ENCODE results near the gene B3GAT3.

GRCh38 chr11:62647609-62648005 lies 25.8 kb upstream of the B3GAT3 start:
- TF ChIP-seq SUZ12 (IDR thresholded peaks at IDR 0.05; ENCODE audit: low read length) (no peak), EZH2 (IDR thresholded peaks at IDR 0.05; ENCODE audit: low read depth, low read length, severe bottlenecking) (no peak), POLR2A (IDR thresholded peaks at IDR 0.05; ENCODE audit: control extremely low read depth in 1 of 2, low read depth in 2 of 2, low read length in 2 of 2) (no peak), YY1 (IDR thresholded peaks at IDR 0.05; ENCODE audit: low read depth, low read length) (no peak)
- TF ChIP-seq, protein P1, sequence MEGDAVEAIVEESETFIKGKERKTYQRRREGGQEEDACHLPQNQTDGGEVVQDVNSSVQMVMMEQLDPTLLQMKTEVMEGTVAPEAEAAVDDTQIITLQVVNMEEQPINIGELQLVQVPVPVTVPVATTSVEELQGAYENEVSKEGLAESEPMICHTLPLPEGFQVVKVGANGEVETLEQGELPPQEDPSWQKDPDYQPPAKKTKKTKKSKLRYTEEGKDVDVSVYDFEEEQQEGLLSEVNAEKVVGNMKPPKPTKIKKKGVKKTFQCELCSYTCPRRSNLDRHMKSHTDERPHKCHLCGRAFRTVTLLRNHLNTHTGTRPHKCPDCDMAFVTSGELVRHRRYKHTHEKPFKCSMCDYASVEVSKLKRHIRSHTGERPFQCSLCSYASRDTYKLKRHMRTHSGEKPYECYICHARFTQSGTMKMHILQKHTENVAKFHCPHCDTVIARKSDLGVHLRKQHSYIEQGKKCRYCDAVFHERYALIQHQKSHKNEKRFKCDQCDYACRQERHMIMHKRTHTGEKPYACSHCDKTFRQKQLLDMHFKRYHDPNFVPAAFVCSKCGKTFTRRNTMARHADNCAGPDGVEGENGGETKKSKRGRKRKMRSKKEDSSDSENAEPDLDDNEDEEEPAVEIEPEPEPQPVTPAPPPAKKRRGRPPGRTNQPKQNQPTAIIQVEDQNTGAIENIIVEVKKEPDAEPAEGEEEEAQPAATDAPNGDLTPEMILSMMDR (IDR thresholded peaks at IDR 0.05; ENCODE audit: control extremely low read depth in 1 of 3, insufficient read depth in 1 of 3, low read depth in 1 of 3, low read length in 3 of 3) = no peak

All from H1 (cell line).